ENCODE results near the gene GNPDA1. TPM values are rescaled to one million over a fixed set of nuclear protein-coding genes. Genes with fewer than 3 reads are reported as not detected.

Gene GNPDA1
- polyA plus RNA-seq, 1 of the 3 experiments (the other 2 are of a cell fraction): 23.9 TPM

DNA sequence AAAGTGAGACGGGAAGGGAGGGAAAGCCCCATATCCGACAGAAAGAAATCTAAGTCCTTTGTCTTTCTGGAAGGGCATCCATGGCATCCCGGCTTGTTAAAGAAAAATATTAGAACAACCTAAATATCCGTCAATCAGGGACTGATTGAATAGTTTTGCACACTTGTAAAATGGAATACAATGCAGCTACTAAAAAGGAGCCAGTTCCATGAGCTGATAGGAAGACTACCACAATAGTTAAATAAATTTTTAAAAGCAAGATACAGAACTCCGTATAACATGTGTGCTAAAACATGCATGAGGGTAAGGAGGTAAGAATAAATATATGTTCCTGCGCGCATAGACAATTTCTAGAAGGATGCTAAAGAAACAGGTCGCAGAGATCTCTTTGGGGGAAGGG lies 12.8 kb upstream of the GNPDA1 start:
- no peak for TF ChIP-seq YY1 (IDR thresholded peaks at IDR 0.05; ENCODE audit: low read depth)
- Histone ChIP-seq H4K20me1 (ENCODE audit: insufficient read depth) (no peaks in the 10 kb centered on the region), H3K9ac (peak overlapping the region; percentile 60; the same call in 1 of the 2 replicates), H3F3A (replicated peaks; ENCODE audit: insufficient read depth) (peaks cover 3% of the 10 kb centered on the region), H3K4me2 (peak overlapping the region; percentile 64), H3K27me3 (ENCODE audit: insufficient read depth) (no peaks in the 10 kb centered on the region), H3K4me3 (ENCODE audit: low read depth in 2 of 2, low read length in 1 of 2) (peak overlapping the region; percentile 47 to 56), H3K9me3 (no peaks in the 10 kb centered on the region), H3K9me2 (no peaks in the 10 kb centered on the region), H3K4me1 (ENCODE audit: control insufficient read depth in 1 of 2, insufficient read depth in 2 of 2, low read depth in 1 of 2, low read length in 1 of 2) (peaks cover 3 to 7% of the 10 kb centered on the region in 2 experiments; a peak in 3 of 4 replicates), H2AFZ (ENCODE audit: low read depth) (peak overlapping the region; percentile 96), H3K36me3 (replicated peaks in 1 of 2; ENCODE audit: control insufficient read depth in 1 of 2, insufficient read depth in 2 of 2, low read length in 1 of 2) (no peaks in the 10 kb centered on the region), H3K27ac (ENCODE audit: low read depth in 2 of 2, low read length in 1 of 2) (peak overlapping the region in 1 of 2 experiments; percentile 98; a peak in 2 of 4 replicates), H3K79me2 (ENCODE audit: insufficient read depth) (no peaks in the 10 kb centered on the region)
- DNase-seq: no peak
- ChIA-PET POLR2A (interaction anchor here (0.7 to 1.8 kb wide), 2 partner anchors 9 to 13 kb away, joined by 3 to 6 read pairs; partner anchors contain the start of gene GNPDA1), CTCF (interaction anchor here (1.3 to 3.8 kb wide), 5 partner anchors 11 to 524 kb away, joined by 3 to 38 read pairs (median 4); partner anchors contain the start of genes GNPDA1 and RNF14)
- WGBS (ENCODE audit: low lambda C conversion rate): 86% methylated on average over 7 of the region's 8 CpGs

DNA sequence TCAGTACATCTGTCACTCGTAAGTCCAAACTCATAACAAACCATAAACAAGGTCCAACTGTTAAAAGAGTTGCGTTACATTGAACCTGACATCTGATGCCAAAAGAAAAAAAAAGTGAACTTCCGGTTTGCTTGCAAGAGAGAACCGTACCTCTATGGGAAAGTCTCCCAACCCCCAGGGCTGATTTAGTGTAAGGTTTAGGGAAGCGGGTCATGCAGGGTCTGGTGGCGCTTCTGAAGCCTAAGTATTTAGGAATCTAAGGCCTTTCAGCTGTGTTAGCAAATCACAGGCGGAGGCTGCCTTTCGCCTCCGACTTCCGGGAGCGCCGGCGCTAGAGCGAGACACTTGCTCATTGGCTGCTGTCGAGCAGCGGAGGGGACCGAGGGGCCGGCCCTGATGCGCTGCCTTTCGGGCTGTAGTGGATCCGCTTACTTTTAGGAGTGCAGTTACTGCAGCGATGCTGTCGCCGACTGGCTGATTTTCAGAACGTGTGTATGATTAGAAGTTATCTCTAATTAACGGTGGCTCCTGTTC lies 12.0 kb upstream of the GNPDA1 start:
- Histone ChIP-seq H3K9me2 (no peaks in the 10 kb centered on the region), H3K4me1 (ENCODE audit: control insufficient read depth in 1 of 2, insufficient read depth in 2 of 2, low read depth in 1 of 2, low read length in 1 of 2) (peaks cover 3 to 7% of the 10 kb centered on the region in 2 experiments; a peak in 3 of 4 replicates), H3K9me3 (peaks cover 5% of the 10 kb centered on the region; the same call in 1 of the 2 replicates), H3K27me3 (ENCODE audit: insufficient read depth) (no peaks in the 10 kb centered on the region), H3K27ac (ENCODE audit: low read depth in 2 of 2, low read length in 1 of 2) (peak overlapping the region; percentile 72 to 98), H3K36me3 (replicated peaks in 1 of 2; ENCODE audit: control insufficient read depth in 1 of 2, insufficient read depth in 2 of 2, low read length in 1 of 2) (no peaks in the 10 kb centered on the region), H3K9ac (peak overlapping the region; percentile 60; the same call in 1 of the 2 replicates), H4K20me1 (ENCODE audit: insufficient read depth) (no peaks in the 10 kb centered on the region), H2AFZ (ENCODE audit: low read depth) (peak overlapping the region; percentile 96), H3K79me2 (ENCODE audit: insufficient read depth) (no peaks in the 10 kb centered on the region), H3K4me2 (peak overlapping the region; percentile 64), H3K4me3 (ENCODE audit: low read depth in 2 of 2, low read length in 1 of 2) (peak overlapping the region; percentile 47 to 56), H3F3A (replicated peaks; ENCODE audit: insufficient read depth) (peaks cover 3% of the 10 kb centered on the region)
- peak; percentile 93 for DNase-seq
- POLR2A ChIA-PET: interaction anchor here (0.7 to 1.8 kb wide), 2 partner anchors 10 to 12 kb away, joined by 3 to 6 read pairs; partner anchors contain the start of gene GNPDA1
- WGBS (ENCODE audit: low lambda C conversion rate): 3% methylated on average over 26 of the region's 26 CpGs
- CTCF ChIA-PET: interaction anchor here (0.7 to 3.8 kb wide), 9 partner anchors 11 to 524 kb away, joined by 3 to 38 read pairs (median 3); partner anchors contain the start of genes GNPDA1 and RNF14
- peak; percentile 43; the same call in 1 of the 2 replicates for TF ChIP-seq SIN3A (IDR thresholded peaks at IDR 0.05; ENCODE audit: borderline replicate concordance, low read depth, low read length)
- TF ChIP-seq, protein P1, sequence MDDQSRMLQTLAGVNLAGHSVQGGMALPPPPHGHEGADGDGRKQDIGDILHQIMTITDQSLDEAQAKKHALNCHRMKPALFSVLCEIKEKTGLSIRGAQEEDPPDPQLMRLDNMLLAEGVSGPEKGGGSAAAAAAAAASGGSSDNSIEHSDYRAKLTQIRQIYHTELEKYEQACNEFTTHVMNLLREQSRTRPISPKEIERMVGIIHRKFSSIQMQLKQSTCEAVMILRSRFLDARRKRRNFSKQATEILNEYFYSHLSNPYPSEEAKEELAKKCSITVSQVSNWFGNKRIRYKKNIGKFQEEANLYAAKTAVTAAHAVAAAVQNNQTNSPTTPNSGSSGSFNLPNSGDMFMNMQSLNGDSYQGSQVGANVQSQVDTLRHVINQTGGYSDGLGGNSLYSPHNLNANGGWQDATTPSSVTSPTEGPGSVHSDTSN (IDR thresholded peaks at IDR 0.05): peak; percentile 27
- peak; percentile 92 for TF ChIP-seq ELF1 (IDR thresholded peaks at IDR 0.05)
- no peak for TF ChIP-seq GATA2 (CRISPR knock-in tag; IDR thresholded peaks at IDR 0.05)
- TF ChIP-seq, protein P2, sequence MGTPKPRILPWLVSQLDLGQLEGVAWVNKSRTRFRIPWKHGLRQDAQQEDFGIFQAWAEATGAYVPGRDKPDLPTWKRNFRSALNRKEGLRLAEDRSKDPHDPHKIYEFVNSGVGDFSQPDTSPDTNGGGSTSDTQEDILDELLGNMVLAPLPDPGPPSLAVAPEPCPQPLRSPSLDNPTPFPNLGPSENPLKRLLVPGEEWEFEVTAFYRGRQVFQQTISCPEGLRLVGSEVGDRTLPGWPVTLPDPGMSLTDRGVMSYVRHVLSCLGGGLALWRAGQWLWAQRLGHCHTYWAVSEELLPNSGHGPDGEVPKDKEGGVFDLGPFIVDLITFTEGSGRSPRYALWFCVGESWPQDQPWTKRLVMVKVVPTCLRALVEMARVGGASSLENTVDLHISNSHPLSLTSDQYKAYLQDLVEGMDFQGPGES (IDR thresholded peaks at IDR 0.05; ENCODE audit: low read depth, low read length): no peak
- TF ChIP-seq RAD21 (IDR thresholded peaks at IDR 0.05; ENCODE audit: low read length): no peak
- peak; percentile 47 for TF ChIP-seq TCF12 (IDR thresholded peaks at IDR 0.05)
- peak; percentile 64; the same call in 1 of the 2 replicates for TF ChIP-seq MXI1 (IDR thresholded peaks at IDR 0.05; ENCODE audit: low read depth, low read length)
- TF ChIP-seq MEF2A (IDR thresholded peaks at IDR 0.05; ENCODE audit: borderline replicate concordance, low read depth): no peak
- peak; percentile 36 for TF ChIP-seq NRF1 (IDR thresholded peaks at IDR 0.05; ENCODE audit: low read depth, low read length)
- TF ChIP-seq EZH2phosphoT487 (IDR thresholded peaks at IDR 0.05; ENCODE audit: borderline replicate concordance, low read depth): no peak
- peak; percentile 72; the same call in 1 of the 2 replicates for TF ChIP-seq TAF1 (IDR thresholded peaks at IDR 0.05; ENCODE audit: borderline replicate concordance, low read depth, low read length)
- TF ChIP-seq FOXJ3 (CRISPR knock-in tag; IDR thresholded peaks at IDR 0.05): no peak
- no peak for TF ChIP-seq JUND (IDR thresholded peaks at IDR 0.05)
- TF ChIP-seq, protein P3, sequence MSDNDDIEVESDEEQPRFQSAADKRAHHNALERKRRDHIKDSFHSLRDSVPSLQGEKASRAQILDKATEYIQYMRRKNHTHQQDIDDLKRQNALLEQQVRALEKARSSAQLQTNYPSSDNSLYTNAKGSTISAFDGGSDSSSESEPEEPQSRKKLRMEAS (IDR thresholded peaks at IDR 0.05; ENCODE audit: low read depth): peak; percentile 41; the same call in 1 of the 2 replicates
- no peak for TF ChIP-seq RXRA (IDR thresholded peaks at IDR 0.05; ENCODE audit: borderline replicate concordance, low read depth)
- TF ChIP-seq SMC3 (IDR thresholded peaks at IDR 0.05; ENCODE audit: low read depth, low read length): no peak
- TF ChIP-seq RFX5 (IDR thresholded peaks at IDR 0.05; ENCODE audit: low read length): peak; percentile 63; the same call in 1 of the 2 replicates
- peak; percentile 44; the same call in 1 of the 2 replicates for TF ChIP-seq NFIC (IDR thresholded peaks at IDR 0.05; ENCODE audit: borderline replicate concordance)
- TF ChIP-seq, protein P4, sequence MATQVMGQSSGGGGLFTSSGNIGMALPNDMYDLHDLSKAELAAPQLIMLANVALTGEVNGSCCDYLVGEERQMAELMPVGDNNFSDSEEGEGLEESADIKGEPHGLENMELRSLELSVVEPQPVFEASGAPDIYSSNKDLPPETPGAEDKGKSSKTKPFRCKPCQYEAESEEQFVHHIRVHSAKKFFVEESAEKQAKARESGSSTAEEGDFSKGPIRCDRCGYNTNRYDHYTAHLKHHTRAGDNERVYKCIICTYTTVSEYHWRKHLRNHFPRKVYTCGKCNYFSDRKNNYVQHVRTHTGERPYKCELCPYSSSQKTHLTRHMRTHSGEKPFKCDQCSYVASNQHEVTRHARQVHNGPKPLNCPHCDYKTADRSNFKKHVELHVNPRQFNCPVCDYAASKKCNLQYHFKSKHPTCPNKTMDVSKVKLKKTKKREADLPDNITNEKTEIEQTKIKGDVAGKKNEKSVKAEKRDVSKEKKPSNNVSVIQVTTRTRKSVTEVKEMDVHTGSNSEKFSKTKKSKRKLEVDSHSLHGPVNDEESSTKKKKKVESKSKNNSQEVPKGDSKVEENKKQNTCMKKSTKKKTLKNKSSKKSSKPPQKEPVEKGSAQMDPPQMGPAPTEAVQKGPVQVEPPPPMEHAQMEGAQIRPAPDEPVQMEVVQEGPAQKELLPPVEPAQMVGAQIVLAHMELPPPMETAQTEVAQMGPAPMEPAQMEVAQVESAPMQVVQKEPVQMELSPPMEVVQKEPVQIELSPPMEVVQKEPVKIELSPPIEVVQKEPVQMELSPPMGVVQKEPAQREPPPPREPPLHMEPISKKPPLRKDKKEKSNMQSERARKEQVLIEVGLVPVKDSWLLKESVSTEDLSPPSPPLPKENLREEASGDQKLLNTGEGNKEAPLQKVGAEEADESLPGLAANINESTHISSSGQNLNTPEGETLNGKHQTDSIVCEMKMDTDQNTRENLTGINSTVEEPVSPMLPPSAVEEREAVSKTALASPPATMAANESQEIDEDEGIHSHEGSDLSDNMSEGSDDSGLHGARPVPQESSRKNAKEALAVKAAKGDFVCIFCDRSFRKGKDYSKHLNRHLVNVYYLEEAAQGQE (IDR thresholded peaks at IDR 0.05; ENCODE audit: low read depth, low read length): peak; percentile 32; the same call in 1 of the 2 replicates
- peak; percentile 77 for TF ChIP-seq GABPA (IDR thresholded peaks at IDR 0.05; ENCODE audit: low read depth)

Data from SK-N-SH (cell line).